A549 (cell line): ENCODE measurements around the gene DGCR2. TPM values are rescaled to one million over a fixed set of nuclear protein-coding genes. Genes with fewer than 3 reads are reported as not detected.

Source experiments
- ATAC-seq, 2 experiments: fragments of 200-7000 bp in 1 of 2; fragments of >200 bp in 1 of 2; cut with Nextera tagmentation in 1 of 2; cut with Tn5 transposase in 1 of 2; 3 replicates each; pipeline versions ENCODE4 v1.8.0 to v1.9.1; 2018 to 2020; ENCODE audit warnings: mild to moderate bottlenecking in 1 of 2, moderate library complexity in 1 of 2
- CTCF ChIA-PET: fragments of 300-600 bp; sonication (Branson Sonifier 250); formaldehyde crosslinking; extraction: SDS; loops from one replicate; lab custom pipeline; 2021; ENCODE audit warnings: antibody characterized with exemption, inconsistent platforms; lab: Yijun Ruan, JAX
- POLR2A ChIA-PET: fragments of 350-600 bp; formaldehyde crosslinking; extraction: SDS; loops from one replicate; lab custom pipeline; 2021; ENCODE audit warnings: antibody characterized with exemption, inconsistent platforms; lab: Yijun Ruan, JAX
- DNase-seq, 2 experiments: peaks; one replicate each; pipeline versions ENCODE4 v3.0.0 to v3.0.0-alpha.2; 2011 to 2016; ENCODE audit warnings: low read depth in 1 of 2, low spot score in 1 of 2
- FAIRE-seq: peaks from 2 replicates; lab custom pipeline; 2011; peaks lifted over from hg19 to GRCh38; lab: Jason Lieb, UNC
- H3K27ac ChIP-seq, 2 experiments: fragments of >200 bp; sonication (Bioruptor Twin); formaldehyde crosslinking; 3 replicates each; pipeline ENCODE4 v1.5.1; 2016 to 2017
- H3K4me1 ChIP-seq: fragments of >200 bp; sonication (Bioruptor Twin); formaldehyde crosslinking; 3 replicates; pipeline ENCODE4 v1.6.1; 2016
- H3K4me2 ChIP-seq: fragments of >200 bp; sonication (Bioruptor Twin); formaldehyde crosslinking; 3 replicates; pipeline ENCODE4 v1.6.1; 2016
- H3K4me3 ChIP-seq: fragments of >200 bp; sonication (Bioruptor Twin); formaldehyde crosslinking; 3 replicates; pipeline ENCODE4 v1.5.1; 2016
- H3K9me3 ChIP-seq: fragments of >200 bp; sonication (Bioruptor Twin); formaldehyde crosslinking; 3 replicates; pipeline ENCODE4 v1.6.1; 2016
- BHLHE40 ChIP-seq: IDR thresholded peaks from 2 replicates; pipeline ENCODE4 v1.6.1; 2012; ENCODE audit warnings: low read depth, low read length, inconsistent platforms
- CBX2 ChIP-seq: fragments of 200-600 bp; sonication (generic); IDR thresholded peaks from 2 replicates; pipeline ENCODE4 v1.6.1; 2016; ENCODE audit warnings: low read depth, mild to moderate bottlenecking, borderline replicate concordance
- CEBPB ChIP-seq, 2 experiments: fragments of >200 bp in 1 of 2; sonication (Bioruptor Twin) in 1 of 2; formaldehyde crosslinking in 1 of 2; IDR thresholded peaks; 2 replicates each; pipeline ENCODE4 v1.6.1; 2012 to 2016
- CHD2 ChIP-seq: fragments of 150-350 bp; IDR thresholded peaks from 2 replicates; pipeline ENCODE4 v1.6.1; 2014; ENCODE audit warnings: low read length; ENCODE audit not compliant: partially characterized antibody
- EHF ChIP-seq: fragments of 250-450 bp; sonication (Bioruptor Pico); IDR thresholded peaks from 2 replicates; pipeline ENCODE4 v1.5.0; 2020; ENCODE audit warnings: mild to moderate bottlenecking
- FOSL2 ChIP-seq, 2 experiments: fragments of 450-650 bp in 1 of 2; fragments of >200 bp in 1 of 2; sonication (Bioruptor Twin) in 1 of 2; formaldehyde crosslinking; IDR thresholded peaks; 2 replicates each; pipeline versions ENCODE4 v1.5.0 to v1.6.1; 2016 to 2020; ENCODE audit warnings: mild to moderate bottlenecking in 1 of 2, moderate library complexity in 1 of 2
- HEYL ChIP-seq: fragments of 250-450 bp; sonication (Bioruptor Pico); IDR thresholded peaks from 2 replicates; pipeline ENCODE4 v1.8.0; 2021; ENCODE audit warnings: mild to moderate bottlenecking, moderate library complexity
- HOXB13 ChIP-seq: fragments of 250-450 bp; sonication (Bioruptor Pico); IDR thresholded peaks from 2 replicates; pipeline ENCODE4 v1.5.0; 2020; ENCODE audit warnings: low read depth, mild to moderate bottlenecking, moderate library complexity
- HOXB5 ChIP-seq: fragments of 250-450 bp; sonication (Bioruptor Pico); IDR thresholded peaks from 2 replicates; pipeline ENCODE4 v1.5.0; 2020; ENCODE audit warnings: mild to moderate bottlenecking, moderate library complexity
- JUN ChIP-seq, 2 experiments: fragments of >200 bp; sonication (Bioruptor Twin); formaldehyde crosslinking; IDR thresholded peaks; 2 replicates in 1 of 2; 3 replicates in 1 of 2; pipeline ENCODE4 v1.6.1; 2016 to 2017
- KDM5A ChIP-seq: fragments of 200-600 bp; sonication (generic); IDR thresholded peaks from 2 replicates; pipeline ENCODE4 v1.6.1; 2016; ENCODE audit warnings: antibody characterized with exemption, mild to moderate bottlenecking
- MYC ChIP-seq: IDR thresholded peaks from 2 replicates; pipeline ENCODE4 v1.6.1; 2012; ENCODE audit warnings: mild to moderate bottlenecking, inconsistent platforms, low read length, improper control_type of control experiment, borderline replicate concordance
- NFE2L2 ChIP-seq: fragments of 150-350 bp; conservative IDR thresholded peaks from 2 replicates; pipeline ENCODE4 v1.6.1; 2014; ENCODE audit warnings: low read length
- NPAS2 ChIP-seq: fragments of 250-450 bp; sonication (Bioruptor Pico); IDR thresholded peaks from 2 replicates; pipeline ENCODE4 v1.8.0; 2022; ENCODE audit warnings: mild to moderate bottlenecking, moderate library complexity, borderline replicate concordance
- NR3C1 ChIP-seq: fragments of >200 bp; sonication (Bioruptor Twin); formaldehyde crosslinking; IDR thresholded peaks from 3 replicates; pipeline ENCODE4 v1.6.1; 2017
- PHF8 ChIP-seq: fragments of 200-600 bp; sonication (generic); IDR thresholded peaks from 2 replicates; pipeline ENCODE4 v1.6.1; 2016; ENCODE audit warnings: low read depth, mild to moderate bottlenecking, antibody characterized with exemption, moderate library complexity, borderline replicate concordance
- POLR2A ChIP-seq: IDR thresholded peaks from 2 replicates; pipeline ENCODE4 v1.6.1; 2012; ENCODE audit warnings: mild to moderate bottlenecking, low read length
- RARB ChIP-seq: fragments of 250-450 bp; sonication (Bioruptor Pico); IDR thresholded peaks from 2 replicates; pipeline ENCODE4 v1.8.0; 2021; ENCODE audit warnings: mild to moderate bottlenecking, moderate library complexity
- RFX5 ChIP-seq: fragments of 450-650 bp; IDR thresholded peaks from 2 replicates; pipeline ENCODE4 v1.7.1; 2014; ENCODE audit warnings: antibody characterized with exemption, mild to moderate bottlenecking, moderate library complexity
- SMC3 ChIP-seq: fragments of >200 bp; sonication (Bioruptor Twin); formaldehyde crosslinking; IDR thresholded peaks from 3 replicates; pipeline ENCODE4 v1.6.1; 2018; ENCODE audit warnings: inconsistent platforms
- ZC3H11A ChIP-seq: fragments of 450-650 bp; IDR thresholded peaks from 2 replicates; pipeline ENCODE4 v1.6.1; 2014; ENCODE audit warnings: antibody characterized with exemption, mild to moderate bottlenecking
- ZNF302 ChIP-seq: fragments of 250-450 bp; sonication (Bioruptor Pico); IDR thresholded peaks from 2 replicates; pipeline ENCODE4 v1.9.0; 2021; ENCODE audit warnings: inconsistent platforms, mild to moderate bottlenecking, moderate library complexity
- WGBS: methylation state at CpG from one replicate; pipeline ENCODE4 v1.1.6; 2017; ENCODE audit errors: missing lambda C conversion rate; 5-methylcytosine and 5-hydroxymethylcytosine counted together
- polyA plus RNA-seq, 4 experiments: library from polyadenylated mRNA; depleted of rRNA in 3 of 4; stranded (reverse); fragments of >200 nt; fragmentation: RNase III in 1 of 4; extraction: RNeasy Plus Mini Kit Qiagen cat#74134 plus additional on column Dnase treatment in 1 of 4; gene quantifications; 2 replicates in 3 of 4; 3 replicates in 1 of 4; pipeline ENCODE4 v1.2.3, GENCODE V29; 2011 to 2017
- TF ChIP-seq, protein P1 (sequence below): fragments of 250-450 bp; sonication (Bioruptor Pico); IDR thresholded peaks from 2 replicates; pipeline ENCODE4 v1.5.0; 2020; ENCODE audit warnings: low read depth, mild to moderate bottlenecking, moderate library complexity
- TF ChIP-seq, protein P2 (sequence below): IDR thresholded peaks from 2 replicates; pipeline ENCODE4 v1.6.1; 2012
- TF ChIP-seq, protein P3 (sequence below): IDR thresholded peaks from 2 replicates; pipeline ENCODE4 v1.6.1; 2012
- TF ChIP-seq, protein P4 (sequence below): fragments of 450-650 bp; IDR thresholded peaks from 2 replicates; pipeline ENCODE4 v1.6.1; 2014; ENCODE audit warnings: antibody characterized with exemption

Gene DGCR2
- polyA plus RNA-seq, 2 of the 4 experiments (the other 2 are of a cell fraction), result 10.6 to 17.9 TPM

DNA sequence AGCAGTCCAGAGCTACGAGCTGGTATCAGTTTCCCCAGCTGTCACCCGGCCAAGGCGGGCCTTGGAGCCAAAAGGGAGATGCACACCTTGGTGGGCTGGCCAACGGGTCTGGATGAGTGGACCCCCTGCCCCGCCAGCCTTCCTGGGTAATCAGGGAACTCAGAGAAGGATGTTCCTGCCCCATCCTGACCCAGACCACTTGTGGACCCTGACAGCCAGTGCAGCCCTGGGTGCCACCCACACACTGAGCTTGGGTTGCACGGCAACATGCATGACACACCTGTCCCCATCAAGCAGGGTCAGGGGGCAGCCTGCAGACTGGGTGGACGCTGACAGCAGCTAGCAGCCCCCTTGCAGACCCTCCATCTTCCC lies 47.7 kb upstream of the DGCR2 start:
- TF ChIP-seq ZC3H11A (no peak), PHF8 (no peak), JUN (IDR thresholded peaks at IDR 0.05) (no peak), KDM5A (no peak), SMC3 (no peak), FOSL2 (IDR thresholded peaks at IDR 0.05) (no peak), FOSL2 (CRISPR knock-in tag; IDR thresholded peaks at IDR 0.05) (no peak), HOXB5 (CRISPR knock-in tag) (no peak), POLR2A (no peak), NPAS2 (CRISPR knock-in tag) (no peak), RARB (CRISPR knock-in tag) (no peak), CHD2 (no peak), CBX2 (no peak), MYC (no peak), CEBPB (IDR thresholded peaks at IDR 0.05) (no peak), HEYL (no peak), NFE2L2 (no peak)
- TF ChIP-seq, protein P1, sequence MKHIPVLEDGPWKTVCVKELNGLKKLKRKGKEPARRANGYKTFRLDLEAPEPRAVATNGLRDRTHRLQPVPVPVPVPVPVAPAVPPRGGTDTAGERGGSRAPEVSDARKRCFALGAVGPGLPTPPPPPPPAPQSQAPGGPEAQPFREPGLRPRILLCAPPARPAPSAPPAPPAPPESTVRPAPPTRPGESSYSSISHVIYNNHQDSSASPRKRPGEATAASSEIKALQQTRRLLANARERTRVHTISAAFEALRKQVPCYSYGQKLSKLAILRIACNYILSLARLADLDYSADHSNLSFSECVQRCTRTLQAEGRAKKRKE (CRISPR knock-in tag), result no peak
- TF ChIP-seq, protein P2, sequence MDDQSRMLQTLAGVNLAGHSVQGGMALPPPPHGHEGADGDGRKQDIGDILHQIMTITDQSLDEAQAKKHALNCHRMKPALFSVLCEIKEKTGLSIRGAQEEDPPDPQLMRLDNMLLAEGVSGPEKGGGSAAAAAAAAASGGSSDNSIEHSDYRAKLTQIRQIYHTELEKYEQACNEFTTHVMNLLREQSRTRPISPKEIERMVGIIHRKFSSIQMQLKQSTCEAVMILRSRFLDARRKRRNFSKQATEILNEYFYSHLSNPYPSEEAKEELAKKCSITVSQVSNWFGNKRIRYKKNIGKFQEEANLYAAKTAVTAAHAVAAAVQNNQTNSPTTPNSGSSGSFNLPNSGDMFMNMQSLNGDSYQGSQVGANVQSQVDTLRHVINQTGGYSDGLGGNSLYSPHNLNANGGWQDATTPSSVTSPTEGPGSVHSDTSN, result no peak
- TF ChIP-seq, protein P3, sequence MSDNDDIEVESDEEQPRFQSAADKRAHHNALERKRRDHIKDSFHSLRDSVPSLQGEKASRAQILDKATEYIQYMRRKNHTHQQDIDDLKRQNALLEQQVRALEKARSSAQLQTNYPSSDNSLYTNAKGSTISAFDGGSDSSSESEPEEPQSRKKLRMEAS, result no peak

DNA sequence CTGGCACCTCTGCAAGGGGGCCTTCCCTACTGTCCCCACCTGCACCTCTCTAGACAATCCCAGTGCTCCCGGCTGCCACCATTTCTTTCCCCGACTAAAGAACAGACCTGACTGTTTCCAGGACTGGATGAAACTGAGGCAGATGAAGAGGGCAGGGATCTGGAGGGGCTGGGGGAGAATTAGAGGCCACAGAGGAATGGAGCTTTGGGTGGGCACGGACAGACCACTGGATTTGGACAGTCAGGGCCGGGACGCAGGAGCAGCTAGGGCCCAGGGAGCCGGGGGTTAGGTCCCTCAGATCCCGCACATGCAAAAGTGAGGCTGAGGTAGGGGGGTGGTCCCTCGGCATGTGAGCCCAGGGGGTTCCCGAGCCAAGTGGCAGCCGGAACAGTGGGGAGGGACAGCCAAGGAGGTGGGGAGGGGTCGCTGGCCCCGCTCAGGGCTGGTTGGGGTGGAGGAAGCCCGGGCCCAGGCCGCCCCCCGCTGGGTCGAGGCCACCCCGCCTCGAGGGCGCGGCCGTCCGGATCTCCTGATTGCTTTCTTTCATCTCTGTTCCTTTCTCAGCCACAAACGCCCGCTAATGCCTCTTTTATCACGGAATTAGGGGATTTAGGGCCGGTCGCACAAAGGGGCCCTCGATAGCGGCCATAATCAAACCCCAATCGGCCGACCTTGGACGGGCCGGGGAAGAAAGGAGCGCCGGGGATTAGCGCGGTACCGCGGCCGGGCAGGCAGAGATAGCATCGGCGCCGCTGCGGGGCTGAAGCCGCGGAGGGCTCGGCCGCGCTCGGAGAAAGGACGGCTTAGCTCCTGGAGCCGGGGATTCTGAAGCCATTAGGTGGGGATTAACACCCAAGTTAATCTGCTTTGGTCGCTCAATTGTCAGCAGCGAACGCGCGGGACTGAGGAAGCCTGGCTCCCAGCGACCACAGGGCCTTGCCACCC lies 47.1 kb upstream of the DGCR2 start:
- CTCF ChIA-PET, result no interaction called here
- ATAC-seq, result no peak
- Histone ChIP-seq H3K4me1 (peaks cover 24% of the 10 kb centered on the region), H3K27ac (no peak overlapping the region), H3K4me2 (no peak overlapping the region), H3K9me3 (peaks cover 2% of the 10 kb centered on the region; the same call in 1 of the 3 replicates), H3K4me3 (no peak overlapping the region)
- TF ChIP-seq EHF (CRISPR knock-in tag) (no peak), RFX5 (no peak), HOXB13 (no peak), ZNF302 (CRISPR knock-in tag) (no peak), BHLHE40 (no peak), NR3C1 (no peak), PHF8 (no peak)
- TF ChIP-seq, protein P4, sequence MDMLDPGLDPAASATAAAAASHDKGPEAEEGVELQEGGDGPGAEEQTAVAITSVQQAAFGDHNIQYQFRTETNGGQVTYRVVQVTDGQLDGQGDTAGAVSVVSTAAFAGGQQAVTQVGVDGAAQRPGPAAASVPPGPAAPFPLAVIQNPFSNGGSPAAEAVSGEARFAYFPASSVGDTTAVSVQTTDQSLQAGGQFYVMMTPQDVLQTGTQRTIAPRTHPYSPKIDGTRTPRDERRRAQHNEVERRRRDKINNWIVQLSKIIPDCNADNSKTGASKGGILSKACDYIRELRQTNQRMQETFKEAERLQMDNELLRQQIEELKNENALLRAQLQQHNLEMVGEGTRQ, result no peak
- no peak for FAIRE-seq
- POLR2A ChIA-PET, result no interaction called here
- DNase-seq, result no peak
- 47% methylated on average over 45 of the region's 58 CpGs for WGBS

More for the DNA sequence above, 47.7 kb upstream of the DGCR2 start:
- H3K4me3 ChIP-seq, result no peak overlapping the region
- no peak overlapping the region; the same call in 2 of the 3 replicates for H3K4me2 ChIP-seq
- POLR2A ChIA-PET, result no interaction called here
- DNase-seq (no peak), FAIRE-seq (no peak), ATAC-seq (no peak)
- H3K27ac ChIP-seq, result no peak overlapping the region
- H3K9me3 ChIP-seq, result no peaks in the 10 kb centered on the region
- peaks cover 30% of the 10 kb centered on the region for H3K4me1 ChIP-seq
- 76% methylated on average over 6 of the region's 7 CpGs for WGBS
- CTCF ChIA-PET, result no interaction called here
